ENCODE measurements around the gene EFEMP1.

GRCh38 chr2:55856936-55857335 is 66.6 kb downstream of the EFEMP1 start:
- no peak for TF ChIP-seq POLR2A (IDR thresholded peaks at IDR 0.05; ENCODE audit: low read length)
- no peak for TF ChIP-seq GATA1 (IDR thresholded peaks at IDR 0.05; ENCODE audit: low read depth, low read length)

Data from erythroblast (primary cell).